Measurements from ENCODE around the gene SPEF1.

DNA sequence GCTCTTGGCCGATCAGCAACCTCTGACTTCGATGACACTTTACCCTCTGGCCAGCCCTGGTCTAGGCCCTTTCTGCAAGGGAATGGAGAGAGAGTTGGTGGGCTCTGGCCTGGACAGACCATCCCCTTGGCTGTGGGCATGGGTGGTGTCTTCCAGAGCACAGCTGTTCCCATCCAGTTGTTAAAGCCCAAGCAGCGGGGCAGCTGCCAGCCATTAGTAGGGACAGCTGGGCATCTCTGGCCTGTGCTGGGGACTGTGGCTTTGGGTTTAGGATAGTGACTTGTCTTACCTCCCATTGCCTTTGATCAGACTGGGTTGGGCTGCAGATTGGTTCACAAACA, 17.6 kb upstream of the SPEF1 start:
- TF ChIP-seq EZH2 (IDR thresholded peaks at IDR 0.05; ENCODE audit: insufficient read depth, poor library complexity, severe bottlenecking) (no peak), EZH2phosphoT487 (IDR thresholded peaks at IDR 0.05; ENCODE audit: insufficient read depth, low read depth) (no peak)

Measured in GM23248 (cell line).